A549 (cell line): ENCODE measurements around the gene BCOR. TPM values are rescaled to one million over a fixed set of nuclear protein-coding genes. Genes with fewer than 3 reads are reported as not detected.
A peak's percentile ranks its signal among the peaks of the same experiment; 100 is the strongest.

Source experiments
- ATAC-seq, 2 experiments: fragments of 200-7000 bp in 1 of 2; fragments of >200 bp in 1 of 2; cut with Nextera tagmentation in 1 of 2; cut with Tn5 transposase in 1 of 2; 3 replicates each; pipeline versions ENCODE4 v1.8.0 to v1.9.1; 2018 to 2020; ENCODE audit warnings: mild to moderate bottlenecking in 1 of 2, moderate library complexity in 1 of 2
- CTCF ChIA-PET: fragments of 300-600 bp; sonication (Branson Sonifier 250); formaldehyde crosslinking; extraction: SDS; loops from one replicate; lab custom pipeline; 2021; ENCODE audit warnings: antibody characterized with exemption, inconsistent platforms; lab: Yijun Ruan, JAX
- POLR2A ChIA-PET: fragments of 350-600 bp; formaldehyde crosslinking; extraction: SDS; loops from one replicate; lab custom pipeline; 2021; ENCODE audit warnings: antibody characterized with exemption, inconsistent platforms; lab: Yijun Ruan, JAX
- DNase-seq, 2 experiments: peaks; one replicate each; pipeline versions ENCODE4 v3.0.0 to v3.0.0-alpha.2; 2011 to 2016; ENCODE audit warnings: low read depth in 1 of 2, low spot score in 1 of 2
- FAIRE-seq: peaks from 2 replicates; lab custom pipeline; 2011; peaks lifted over from hg19 to GRCh38; lab: Jason Lieb, UNC
- H3K27ac ChIP-seq, 2 experiments: fragments of >200 bp; sonication (Bioruptor Twin); formaldehyde crosslinking; 3 replicates each; pipeline ENCODE4 v1.5.1; 2016 to 2017
- H3K4me1 ChIP-seq: fragments of >200 bp; sonication (Bioruptor Twin); formaldehyde crosslinking; 3 replicates; pipeline ENCODE4 v1.6.1; 2016
- H3K4me2 ChIP-seq: fragments of >200 bp; sonication (Bioruptor Twin); formaldehyde crosslinking; 3 replicates; pipeline ENCODE4 v1.6.1; 2016
- H3K4me3 ChIP-seq: fragments of >200 bp; sonication (Bioruptor Twin); formaldehyde crosslinking; 3 replicates; pipeline ENCODE4 v1.5.1; 2016
- H3K9me3 ChIP-seq: fragments of >200 bp; sonication (Bioruptor Twin); formaldehyde crosslinking; 3 replicates; pipeline ENCODE4 v1.6.1; 2016
- CHD4 ChIP-seq: fragments of 200-600 bp; sonication (generic); IDR thresholded peaks from 2 replicates; pipeline ENCODE4 v1.6.1; 2016; ENCODE audit warnings: antibody characterized with exemption, mild to moderate bottlenecking, borderline replicate concordance
- E2F6 ChIP-seq: IDR thresholded peaks from 2 replicates; pipeline ENCODE4 v1.6.1; 2012; ENCODE audit warnings: low read depth, borderline replicate concordance
- FOSL2 ChIP-seq, 2 experiments: fragments of 450-650 bp in 1 of 2; fragments of >200 bp in 1 of 2; sonication (Bioruptor Twin) in 1 of 2; formaldehyde crosslinking; IDR thresholded peaks; 2 replicates each; pipeline versions ENCODE4 v1.5.0 to v1.6.1; 2016 to 2020; ENCODE audit warnings: mild to moderate bottlenecking in 1 of 2, moderate library complexity in 1 of 2
- HMGXB4 ChIP-seq: fragments of 250-450 bp; sonication (Bioruptor Pico); IDR thresholded peaks from 2 replicates; pipeline ENCODE4 v1.5.0; 2021; ENCODE audit warnings: mild to moderate bottlenecking, moderate library complexity, borderline replicate concordance
- HOXA7 ChIP-seq: fragments of 250-450 bp; sonication (Bioruptor Pico); IDR thresholded peaks from 2 replicates; pipeline ENCODE4 v1.5.0; 2020; ENCODE audit warnings: mild to moderate bottlenecking, moderate library complexity
- JUN ChIP-seq, 2 experiments: fragments of >200 bp; sonication (Bioruptor Twin); formaldehyde crosslinking; IDR thresholded peaks; 2 replicates in 1 of 2; 3 replicates in 1 of 2; pipeline ENCODE4 v1.6.1; 2016 to 2017
- KDM5A ChIP-seq: fragments of 200-600 bp; sonication (generic); IDR thresholded peaks from 2 replicates; pipeline ENCODE4 v1.6.1; 2016; ENCODE audit warnings: antibody characterized with exemption, mild to moderate bottlenecking
- MAZ ChIP-seq: fragments of 150-350 bp; IDR thresholded peaks from 2 replicates; pipeline ENCODE4 v1.6.1; 2014; ENCODE audit warnings: antibody characterized with exemption, low read depth, low read length, borderline replicate concordance
- NPAS2 ChIP-seq: fragments of 250-450 bp; sonication (Bioruptor Pico); IDR thresholded peaks from 2 replicates; pipeline ENCODE4 v1.8.0; 2022; ENCODE audit warnings: mild to moderate bottlenecking, moderate library complexity, borderline replicate concordance
- PBX3 ChIP-seq: IDR thresholded peaks from 2 replicates; pipeline ENCODE4 v1.6.1; 2012
- POLR2A ChIP-seq: IDR thresholded peaks from 2 replicates; pipeline ENCODE4 v1.6.1; 2012; ENCODE audit warnings: mild to moderate bottlenecking, low read length
- POLR2AphosphoS2 ChIP-seq: conservative IDR thresholded peaks from 2 replicates; pipeline ENCODE4 v1.6.1; 2012; ENCODE audit warnings: low read length, improper control_type of control experiment, inconsistent platforms
- RAD21 ChIP-seq, 2 experiments: fragments of >200 bp in 1 of 2; sonication (Bioruptor Twin) in 1 of 2; formaldehyde crosslinking in 1 of 2; IDR thresholded peaks in 1 of 2; conservative IDR thresholded peaks in 1 of 2; 2 replicates in 1 of 2; 3 replicates in 1 of 2; pipeline ENCODE4 v1.6.1; 2012 to 2018; ENCODE audit warnings: inconsistent platforms in 1 of 2
- RARB ChIP-seq: fragments of 250-450 bp; sonication (Bioruptor Pico); IDR thresholded peaks from 2 replicates; pipeline ENCODE4 v1.8.0; 2021; ENCODE audit warnings: mild to moderate bottlenecking, moderate library complexity
- RFX5 ChIP-seq: fragments of 450-650 bp; IDR thresholded peaks from 2 replicates; pipeline ENCODE4 v1.7.1; 2014; ENCODE audit warnings: antibody characterized with exemption, mild to moderate bottlenecking, moderate library complexity
- SMC3 ChIP-seq: fragments of >200 bp; sonication (Bioruptor Twin); formaldehyde crosslinking; IDR thresholded peaks from 3 replicates; pipeline ENCODE4 v1.6.1; 2018; ENCODE audit warnings: inconsistent platforms
- TFCP2L1 ChIP-seq: fragments of 250-450 bp; sonication (Bioruptor Pico); IDR thresholded peaks from 2 replicates; pipeline ENCODE4 v1.5.0; 2021; ENCODE audit warnings: mild to moderate bottlenecking
- TP53 ChIP-seq: fragments of 250-450 bp; sonication (Bioruptor Pico); IDR thresholded peaks from 2 replicates; pipeline ENCODE4 v1.5.0; 2021; ENCODE audit warnings: mild to moderate bottlenecking, moderate library complexity
- USF2 ChIP-seq: fragments of 450-650 bp; IDR thresholded peaks from 2 replicates; pipeline ENCODE4 v1.6.1; 2014; ENCODE audit warnings: antibody characterized with exemption
- ZC3H11A ChIP-seq: fragments of 450-650 bp; IDR thresholded peaks from 2 replicates; pipeline ENCODE4 v1.6.1; 2014; ENCODE audit warnings: antibody characterized with exemption, mild to moderate bottlenecking
- ZFP36 ChIP-seq: fragments of 450-650 bp; IDR thresholded peaks from 2 replicates; pipeline ENCODE4 v1.6.1; 2014; ENCODE audit warnings: borderline replicate concordance; ENCODE audit not compliant: partially characterized antibody
- WGBS: methylation state at CpG from one replicate; pipeline ENCODE4 v1.1.6; 2017; ENCODE audit errors: missing lambda C conversion rate; 5-methylcytosine and 5-hydroxymethylcytosine counted together
- polyA plus RNA-seq, 4 experiments: library from polyadenylated mRNA; depleted of rRNA in 3 of 4; stranded (reverse); fragments of >200 nt; fragmentation: RNase III in 1 of 4; extraction: RNeasy Plus Mini Kit Qiagen cat#74134 plus additional on column Dnase treatment in 1 of 4; gene quantifications; 2 replicates in 3 of 4; 3 replicates in 1 of 4; pipeline ENCODE4 v1.2.3, GENCODE V29; 2011 to 2017

BCOR gene
- polyA plus RNA-seq, 2 of the 4 experiments (the other 2 are of a cell fraction): 12.2 to 12.6 TPM

- ChIA-PET POLR2A (interaction anchor here (0.6 to 1.5 kb wide), 7 partner anchors 10 to 96 kb away, joined by 3 to 12 read pairs (median 6); partner anchors contain the start of gene BCOR), CTCF (interaction anchor here (0.7 to 1.0 kb wide), 3 partner anchors 19 to 169 kb away, joined by 3 read pairs; no protein-coding TSS in a partner anchor)
- FAIRE-seq: no peak
- Histone ChIP-seq H3K27ac (peak overlapping the region; percentile 99 to 100), H3K4me3 (peak overlapping the region; percentile 67), H3K9me3 (no peaks in the 10 kb centered on the region), H3K4me2 (peak overlapping the region; percentile 94), H3K4me1 (peaks cover 20% of the 10 kb centered on the region)
- ATAC-seq: peak in 1 of 2 experiments; percentile 5; a peak in 2 of 6 replicates
- peak; percentile 37 to 80 for DNase-seq
- TF ChIP-seq TP53 (no peak), RAD21 (conservative IDR thresholded peaks at IDR 0.05 in 1 of 2, IDR thresholded peaks at IDR 0.05 in 1 of 2) (no peak), PBX3 (no peak), USF2 (no peak), POLR2AphosphoS2 (no peak), ZC3H11A (no peak), RFX5 (no peak), MAZ (no peak), E2F6 (no peak), HOXA7 (CRISPR knock-in tag) (no peak)
- WGBS: 0% methylated on average over 12 of the region's 84 CpGs
Measured at GRCh38 chrX:40109288-40110008, 11.7 kb upstream of the BCOR start.

- POLR2A ChIA-PET: interaction anchor here (1.5 to 2.3 kb wide), 2 partner anchors 11 to 45 kb away, joined by 27 to 35 read pairs; partner anchors contain the start of gene BCOR
- ATAC-seq: peak; percentile 55 to 70
Measured at GRCh38 chrX:40108959-40109287, 11.2 kb upstream of the BCOR start.

More at GRCh38 chrX:40108959-40109287, 11.2 kb upstream of the BCOR start:
- CTCF ChIA-PET: interaction anchor here (0.7 to 1.2 kb wide), 2 partner anchors 11 to 156 kb away, joined by 3 read pairs; partner anchors contain the start of gene BCOR
- Histone ChIP-seq H3K4me3 (peak overlapping the region; percentile 67), H3K4me2 (peak overlapping the region; percentile 94), H3K9me3 (no peaks in the 10 kb centered on the region), H3K27ac (peak overlapping the region; percentile 99 to 100), H3K4me1 (peaks cover 23% of the 10 kb centered on the region)
- FAIRE-seq (no peak), DNase-seq (peak; percentile 62 to 85)
- WGBS: 1% methylated on average over 17 of the region's 48 CpGs
- TF ChIP-seq SMC3: peak; percentile 21; the same call in 1 of the 3 replicates
- no peak for TF ChIP-seq ZFP36
- peak in 1 of 2 experiments; percentile 22; a peak in 3 of 5 replicates for TF ChIP-seq JUN (IDR thresholded peaks at IDR 0.05)
- no peak for TF ChIP-seq NPAS2 (CRISPR knock-in tag)
- no peak for TF ChIP-seq KDM5A
- no peak for TF ChIP-seq MAZ
- no peak for TF ChIP-seq RARB (CRISPR knock-in tag)
- no peak for TF ChIP-seq FOSL2 (IDR thresholded peaks at IDR 0.05)
- peak; percentile 67 for TF ChIP-seq FOSL2 (CRISPR knock-in tag; IDR thresholded peaks at IDR 0.05)
- peak; percentile 11; the same call in 1 of the 2 replicates for TF ChIP-seq POLR2A
- TF ChIP-seq HOXA7 (CRISPR knock-in tag): no peak
- no peak for TF ChIP-seq TFCP2L1
- no peak for TF ChIP-seq CHD4
- no peak for TF ChIP-seq HMGXB4 (CRISPR knock-in tag)
